ENCODE measurements around the gene MARCHF9.
"Not testable (repeated sequence)": the region's sequence is repeated elsewhere in the genome, so short reads cannot be mapped to it uniquely, and the experiment has no call there.

MARCHF9 gene, protein sequence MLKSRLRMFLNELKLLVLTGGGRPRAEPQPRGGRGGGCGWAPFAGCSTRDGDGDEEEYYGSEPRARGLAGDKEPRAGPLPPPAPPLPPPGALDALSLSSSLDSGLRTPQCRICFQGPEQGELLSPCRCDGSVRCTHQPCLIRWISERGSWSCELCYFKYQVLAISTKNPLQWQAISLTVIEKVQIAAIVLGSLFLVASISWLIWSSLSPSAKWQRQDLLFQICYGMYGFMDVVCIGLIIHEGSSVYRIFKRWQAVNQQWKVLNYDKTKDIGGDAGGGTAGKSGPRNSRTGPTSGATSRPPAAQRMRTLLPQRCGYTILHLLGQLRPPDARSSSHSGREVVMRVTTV

DNA sequence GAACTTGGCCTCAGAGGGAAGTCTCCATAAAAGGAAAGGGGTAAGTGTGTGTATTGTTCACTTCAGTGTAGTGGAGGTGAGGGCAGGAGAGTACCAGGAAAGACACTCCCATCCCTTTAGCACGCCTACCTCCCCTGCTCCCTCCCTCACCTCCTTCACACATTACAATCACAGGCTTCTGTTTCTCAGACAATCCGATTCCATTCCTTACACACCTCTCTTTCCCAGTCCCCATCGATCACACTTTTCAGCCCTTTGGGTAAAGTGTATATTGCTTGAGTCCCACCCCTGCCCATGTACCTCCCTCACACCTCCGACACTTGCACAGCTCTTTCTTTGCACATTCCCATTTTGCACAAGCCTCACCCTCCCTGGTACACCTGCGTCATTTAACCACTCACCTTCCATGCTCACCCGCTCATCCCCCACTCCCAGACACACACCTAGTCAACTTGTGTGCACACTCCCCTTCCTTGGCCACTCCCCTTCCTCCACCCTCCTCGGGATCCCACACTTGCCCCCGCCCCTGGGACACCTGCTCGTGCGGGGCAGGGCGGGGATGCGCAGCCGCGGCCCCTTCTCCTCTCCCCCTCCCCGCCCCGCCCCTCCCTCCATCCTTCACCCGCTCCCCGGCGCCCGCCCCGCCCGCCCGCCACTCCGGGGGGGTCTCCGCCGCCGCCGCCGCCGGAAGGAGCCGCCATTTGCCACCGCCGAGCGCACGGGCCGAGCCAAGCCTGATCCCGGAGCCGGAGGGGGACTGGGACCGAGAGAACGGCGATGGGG lies at the start of gene MARCHF9:
TSS of gene MARCHF9 (plus strand) at position 693 of the 783 bp plus-strand sequence. CDS start 426 bp downstream, outside the sequence.
- H3K9me3 Mint-ChIP-seq, result no peaks in the 10 kb centered on the region
- peaks cover 61% of the 10 kb centered on the region for H3K4me1 Mint-ChIP-seq
- peak; percentile 84 for DNase-seq
- H3K27me3 Mint-ChIP-seq, result peaks cover 3% of the 10 kb centered on the region
- peak; percentile 53 for ATAC-seq
- H3K4me3 Mint-ChIP-seq, result peak within 1 kb of the TSS; percentile 80
- H3K27ac Mint-ChIP-seq, result peak within 1 kb of the TSS; percentile 21
- peaks cover 29% of the 10 kb centered on the region for H3K36me3 Mint-ChIP-seq (ENCODE audit: low read depth)

DNA sequence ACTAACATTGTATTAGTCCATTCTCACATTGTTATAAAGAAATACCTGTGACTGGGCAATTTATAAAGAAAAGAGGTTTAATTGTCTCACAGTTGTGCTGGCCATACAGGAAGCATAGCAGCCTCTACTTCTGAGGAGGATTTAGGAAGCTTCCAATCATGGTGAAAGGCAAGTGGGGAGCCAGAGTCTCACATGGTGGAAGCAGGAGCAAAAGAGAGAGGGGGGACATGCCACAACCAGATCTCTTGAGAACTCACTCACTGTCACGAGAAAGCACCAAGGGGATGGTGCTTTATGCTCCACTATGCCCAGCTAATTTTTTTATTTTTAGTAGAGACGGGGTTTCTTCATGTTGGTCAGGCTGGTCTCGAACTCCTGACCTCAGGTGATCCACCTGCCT lies 47.7 kb upstream of the MARCHF9 start:
- H3K4me3 Mint-ChIP-seq, result no peak overlapping the region
- peaks cover 48% of the 10 kb centered on the region for H3K36me3 Mint-ChIP-seq (ENCODE audit: low read depth)
- H3K27ac Mint-ChIP-seq, result no peak overlapping the region
- H3K4me1 Mint-ChIP-seq, result no peaks in the 10 kb centered on the region
- ATAC-seq (no peak), DNase-seq (no peak)
- peaks cover 12% of the 10 kb centered on the region for H3K9me3 Mint-ChIP-seq
- no peaks in the 10 kb centered on the region for H3K27me3 Mint-ChIP-seq

DNA sequence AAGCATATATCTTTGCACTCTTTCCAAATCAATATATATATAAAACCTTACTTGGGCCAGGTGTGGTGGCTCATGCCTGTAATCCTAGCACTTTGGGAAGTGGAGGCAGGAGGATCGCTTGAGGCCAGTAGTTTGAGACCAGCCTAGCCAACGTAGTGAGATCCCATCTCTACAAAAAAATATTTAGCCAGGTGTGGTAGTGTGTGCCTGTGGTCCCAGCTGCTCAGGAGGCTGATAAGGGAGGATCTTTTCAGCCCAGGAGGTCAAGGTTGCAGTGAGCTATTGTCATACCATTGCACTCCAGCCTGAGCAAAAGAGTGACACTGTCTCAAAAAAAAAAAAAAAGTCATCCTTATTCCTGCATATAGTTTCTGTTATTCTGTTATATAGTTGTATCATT lies 46.6 kb upstream of the MARCHF9 start:
- Mint-ChIP-seq H3K27me3 (no peaks in the 10 kb centered on the region), H3K4me3 (no peak overlapping the region), H3K4me1 (no peaks in the 10 kb centered on the region), H3K36me3 (ENCODE audit: low read depth) (peaks cover 37% of the 10 kb centered on the region), H3K27ac (no peak overlapping the region), H3K9me3 (peaks cover 4% of the 10 kb centered on the region)
- no peak for DNase-seq
- no peak for ATAC-seq

DNA sequence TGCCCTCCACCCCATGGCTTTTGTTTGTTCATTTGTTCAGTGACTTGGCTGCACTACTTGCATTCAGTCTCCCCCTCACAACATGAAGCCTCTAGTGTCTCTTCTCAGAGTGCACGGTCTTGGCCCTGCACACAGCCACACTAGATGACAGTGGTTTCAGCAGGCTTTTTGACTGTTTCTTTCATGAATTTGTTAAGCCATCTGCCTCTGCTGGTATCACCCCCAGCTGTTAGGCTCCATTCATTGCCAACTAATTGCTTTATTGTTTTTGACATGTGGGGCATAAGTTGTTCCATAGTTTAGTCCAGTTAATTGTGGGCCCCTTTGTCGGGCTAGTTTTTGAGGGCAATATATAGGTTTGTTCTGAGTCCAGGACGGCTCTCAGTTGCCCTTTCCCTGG lies 42.2 kb upstream of the MARCHF9 start:
- Mint-ChIP-seq H3K4me3 (no peak overlapping the region), H3K27ac (no peak overlapping the region), H3K27me3 (no peaks in the 10 kb centered on the region), H3K36me3 (ENCODE audit: low read depth) (peaks cover 17% of the 10 kb centered on the region), H3K9me3 (no peaks in the 10 kb centered on the region), H3K4me1 (no peaks in the 10 kb centered on the region)
- ATAC-seq (no peak), DNase-seq (no peak)

DNA sequence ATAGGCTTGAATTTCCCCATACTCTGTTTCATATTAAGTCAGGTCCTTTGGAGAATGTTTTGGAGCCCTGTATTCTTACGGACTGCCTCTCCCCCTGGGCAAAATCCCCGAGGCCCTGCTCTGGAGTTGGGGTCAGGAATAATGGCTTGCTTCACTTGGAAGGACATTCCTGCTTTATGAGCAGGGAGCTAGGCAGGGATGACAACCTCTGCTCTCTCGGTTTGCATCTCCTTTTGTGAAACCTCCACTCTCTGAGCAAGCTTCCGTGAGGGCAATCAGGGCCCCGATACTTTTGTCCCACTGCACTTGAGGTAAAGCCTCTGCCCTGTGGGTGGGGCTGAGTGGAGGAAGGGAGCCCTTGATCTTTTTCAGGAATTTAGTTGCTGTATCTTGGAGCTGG lies 41.7 kb upstream of the MARCHF9 start:
- H3K36me3 Mint-ChIP-seq (ENCODE audit: low read depth), result peaks cover 22% of the 10 kb centered on the region
- H3K27ac Mint-ChIP-seq, result no peak overlapping the region
- no peaks in the 10 kb centered on the region for H3K27me3 Mint-ChIP-seq
- H3K4me3 Mint-ChIP-seq, result no peak overlapping the region
- H3K9me3 Mint-ChIP-seq, result no peaks in the 10 kb centered on the region
- ATAC-seq, result no peak
- H3K4me1 Mint-ChIP-seq, result no peaks in the 10 kb centered on the region
- DNase-seq, result no peak

DNA sequence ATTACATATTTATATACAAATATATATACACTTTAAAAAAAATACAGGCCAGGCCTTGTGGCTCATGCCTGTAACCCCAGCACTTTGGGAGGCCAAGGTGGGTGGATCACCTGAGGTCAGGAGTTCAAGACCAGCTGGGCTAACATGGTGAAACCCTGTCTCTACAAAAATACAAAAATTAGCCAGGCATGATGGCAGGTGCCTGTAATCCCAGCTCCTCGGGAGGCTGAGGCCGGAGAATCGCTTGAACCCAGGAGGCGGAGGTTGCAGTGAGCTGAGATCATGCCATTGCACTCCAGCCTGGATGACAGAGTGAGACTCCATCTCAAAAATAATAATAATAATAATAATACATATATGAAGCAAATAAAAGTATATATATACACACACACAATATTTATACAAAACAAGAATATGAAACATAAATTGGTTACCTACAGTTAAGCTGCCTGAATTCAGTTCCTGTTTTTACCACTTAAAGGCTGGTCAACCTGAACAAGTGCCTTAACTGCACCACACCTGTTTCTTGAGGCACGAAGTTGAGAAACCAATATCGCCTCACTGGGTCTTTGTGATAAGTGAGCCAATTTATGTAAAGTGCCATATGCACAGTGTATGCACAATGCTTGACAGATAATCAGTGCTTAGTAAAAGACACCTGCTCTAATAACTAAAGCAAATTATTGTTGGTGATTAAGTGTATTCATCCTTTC lies 39.7 kb upstream of the MARCHF9 start:
- not testable (repeated sequence) for ATAC-seq
- peaks cover 30% of the 10 kb centered on the region for H3K36me3 Mint-ChIP-seq (ENCODE audit: low read depth)

DNA sequence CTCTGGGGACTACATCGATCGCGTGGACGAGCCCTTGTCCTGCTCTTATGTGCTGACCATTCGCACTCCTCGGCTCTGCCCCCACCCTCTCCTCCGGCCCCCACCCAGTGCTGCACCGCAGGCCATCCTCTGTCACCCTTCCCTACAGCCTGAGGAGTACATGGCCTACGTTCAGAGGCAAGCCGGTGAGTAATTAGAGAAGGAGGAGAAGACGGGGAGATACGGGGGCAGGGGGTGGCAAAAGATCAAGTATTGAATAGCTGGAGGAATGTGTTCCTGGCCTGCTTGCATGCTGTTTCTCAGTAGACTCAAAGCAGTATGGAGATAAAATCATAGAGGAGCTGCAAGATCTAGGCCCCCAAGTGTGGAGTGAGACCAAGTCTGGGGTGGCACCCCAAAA lies 39.1 kb upstream of the MARCHF9 start:
- DNase-seq (no peak), ATAC-seq (no peak)
- H3K36me3 Mint-ChIP-seq (ENCODE audit: low read depth), result peaks cover 27% of the 10 kb centered on the region
- H3K27me3 Mint-ChIP-seq, result no peaks in the 10 kb centered on the region
- H3K27ac Mint-ChIP-seq, result no peak overlapping the region
- no peaks in the 10 kb centered on the region for H3K9me3 Mint-ChIP-seq
- no peaks in the 10 kb centered on the region for H3K4me1 Mint-ChIP-seq
- H3K4me3 Mint-ChIP-seq, result no peak overlapping the region

More for the DNA sequence above, 39.7 kb upstream of the MARCHF9 start:
- not testable (repeated sequence) for DNase-seq, H3K4me1 Mint-ChIP-seq, H3K4me3 Mint-ChIP-seq, H3K9me3 Mint-ChIP-seq, H3K27me3 Mint-ChIP-seq, H3K27ac Mint-ChIP-seq

DNA sequence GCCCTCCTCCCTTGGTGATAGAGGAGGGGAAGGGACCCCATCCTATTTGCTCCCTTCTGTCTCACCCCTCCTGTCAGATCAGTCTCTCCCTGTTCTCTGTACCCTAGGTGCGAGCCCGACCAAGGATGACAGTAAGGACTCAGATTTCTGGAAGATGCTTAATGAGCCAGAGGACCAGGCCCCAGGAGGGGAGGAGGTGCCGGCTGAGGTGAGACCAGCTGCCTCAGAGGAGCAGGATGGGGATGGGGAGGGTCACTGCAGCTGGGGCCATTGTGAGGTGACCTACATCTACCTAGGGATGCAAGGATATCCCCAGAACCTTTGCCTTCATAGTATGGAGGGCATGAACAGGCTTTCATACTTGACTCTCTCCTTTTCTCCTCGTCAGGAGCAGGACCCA lies 38.6 kb upstream of the MARCHF9 start:
- Mint-ChIP-seq H3K27ac (no peak overlapping the region), H3K27me3 (no peaks in the 10 kb centered on the region), H3K4me3 (no peak overlapping the region), H3K9me3 (no peaks in the 10 kb centered on the region), H3K4me1 (no peaks in the 10 kb centered on the region), H3K36me3 (ENCODE audit: low read depth) (peaks cover 26% of the 10 kb centered on the region)
- DNase-seq, result no peak
- ATAC-seq, result no peak

DNA sequence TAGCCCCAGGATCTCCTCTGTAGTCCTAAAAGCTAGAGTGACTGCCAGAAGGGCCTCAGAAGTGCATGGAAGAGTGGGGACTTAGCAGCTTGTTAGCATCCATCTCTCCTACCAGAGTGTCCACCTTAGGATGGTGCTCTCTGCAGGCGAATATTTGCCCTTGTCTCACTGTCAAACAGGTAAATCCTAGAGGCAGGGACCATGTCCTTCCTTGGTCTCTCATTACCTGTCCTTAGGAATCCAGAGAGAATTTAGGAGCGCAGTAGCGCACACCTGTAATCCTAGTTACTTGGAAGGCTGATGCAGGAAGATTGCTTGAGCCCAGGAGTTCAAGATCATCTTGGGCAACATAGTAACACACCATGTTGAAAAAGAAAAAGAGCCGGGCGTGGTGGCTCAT lies 37.8 kb upstream of the MARCHF9 start:
- DNase-seq, result no peak
- no peak for ATAC-seq
- Mint-ChIP-seq H3K27ac (no peak overlapping the region), H3K27me3 (no peaks in the 10 kb centered on the region), H3K36me3 (ENCODE audit: low read depth) (peaks cover 20% of the 10 kb centered on the region), H3K9me3 (no peaks in the 10 kb centered on the region), H3K4me3 (no peak overlapping the region), H3K4me1 (no peaks in the 10 kb centered on the region)

DNA sequence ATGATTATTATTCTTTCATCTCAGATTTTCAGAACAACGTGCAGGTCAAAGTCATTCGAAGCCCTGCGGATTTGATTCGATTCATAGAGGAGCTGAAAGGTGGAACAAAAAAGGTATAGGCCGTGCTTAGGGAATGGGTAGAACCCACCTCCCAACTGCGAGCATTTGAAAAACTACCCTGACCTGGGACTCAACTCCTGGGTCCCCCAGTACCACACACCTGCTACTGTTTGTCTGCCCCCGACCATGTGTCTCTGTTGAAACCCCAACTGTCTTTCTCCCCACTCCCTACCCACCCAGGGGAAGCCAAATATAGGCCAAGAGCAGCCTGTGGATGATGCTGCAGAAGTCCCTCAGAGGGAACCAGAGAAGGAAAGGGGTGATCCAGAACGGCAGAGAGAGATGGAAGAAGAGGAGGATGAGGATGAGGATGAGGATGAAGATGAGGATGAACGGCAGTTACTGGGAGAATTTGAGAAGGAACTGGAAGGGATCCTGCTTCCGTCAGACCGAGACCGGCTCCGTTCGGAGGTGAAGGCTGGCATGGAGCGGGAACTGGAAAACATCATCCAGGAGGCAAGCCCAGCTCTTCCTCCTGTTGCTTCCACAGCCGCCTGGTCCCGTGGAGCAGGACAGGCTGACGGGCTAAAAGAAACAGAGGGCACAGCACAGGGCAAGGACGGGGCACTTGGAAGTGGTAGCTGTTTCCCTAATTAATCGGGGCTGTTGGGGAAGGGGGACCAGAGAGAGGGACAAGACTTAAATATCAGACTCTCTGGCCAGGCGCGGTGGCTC lies 36.9 kb upstream of the MARCHF9 start:
- no peaks in the 10 kb centered on the region for H3K27me3 Mint-ChIP-seq
- no peaks in the 10 kb centered on the region for H3K9me3 Mint-ChIP-seq
- no peak for ATAC-seq
- no peaks in the 10 kb centered on the region for H3K4me1 Mint-ChIP-seq
- DNase-seq, result no peak
- no peak overlapping the region for H3K27ac Mint-ChIP-seq
- peaks cover 19% of the 10 kb centered on the region for H3K36me3 Mint-ChIP-seq (ENCODE audit: low read depth)
- H3K4me3 Mint-ChIP-seq, result no peak overlapping the region

DNA sequence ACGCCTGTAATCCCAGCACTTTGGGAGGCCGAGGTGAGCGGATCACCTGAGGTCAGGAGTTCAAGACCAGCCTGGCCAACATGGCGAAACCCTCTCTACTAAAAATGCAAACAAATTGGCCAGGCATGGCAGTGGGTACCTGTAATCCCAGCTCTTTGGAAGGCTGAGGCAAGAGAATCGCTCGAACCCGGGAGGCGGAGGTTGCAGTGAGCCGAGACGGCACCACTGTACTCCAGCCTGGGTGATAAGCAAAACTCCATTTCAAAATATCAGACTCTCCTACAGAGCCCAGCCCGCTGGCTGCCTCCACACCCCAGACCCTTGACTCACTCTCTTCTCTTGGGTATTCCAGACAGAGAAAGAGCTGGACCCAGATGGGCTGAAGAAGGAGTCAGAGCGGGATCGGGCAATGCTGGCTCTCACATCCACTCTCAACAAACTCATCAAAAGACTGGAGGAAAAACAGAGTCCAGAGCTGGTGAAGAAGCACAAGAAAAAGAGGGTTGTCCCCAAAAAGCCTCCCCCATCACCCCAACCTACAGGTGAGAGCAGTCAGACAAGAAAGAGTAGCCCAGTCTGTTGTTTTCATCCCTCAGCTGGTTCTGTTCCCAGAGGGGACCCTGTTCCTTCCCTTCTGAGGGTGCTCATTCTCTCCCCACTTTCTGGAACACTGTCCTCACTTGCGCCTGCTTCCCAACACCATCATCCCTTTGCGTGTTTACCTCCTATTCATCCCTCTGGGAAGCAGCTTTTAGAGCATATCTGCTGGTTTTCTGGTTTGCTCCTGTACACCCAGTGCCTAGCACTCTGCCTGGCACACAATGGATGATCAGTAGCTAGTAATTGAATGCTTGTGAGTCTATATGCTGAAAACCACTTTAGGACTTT lies 36.0 kb upstream of the MARCHF9 start:
- H3K4me1 Mint-ChIP-seq, result no peaks in the 10 kb centered on the region
- H3K27me3 Mint-ChIP-seq, result no peaks in the 10 kb centered on the region
- no peaks in the 10 kb centered on the region for H3K9me3 Mint-ChIP-seq
- no peak for ATAC-seq
- no peak overlapping the region for H3K27ac Mint-ChIP-seq
- no peak overlapping the region for H3K4me3 Mint-ChIP-seq
- peaks cover 19% of the 10 kb centered on the region for H3K36me3 Mint-ChIP-seq (ENCODE audit: low read depth)
- DNase-seq, result no peak

DNA sequence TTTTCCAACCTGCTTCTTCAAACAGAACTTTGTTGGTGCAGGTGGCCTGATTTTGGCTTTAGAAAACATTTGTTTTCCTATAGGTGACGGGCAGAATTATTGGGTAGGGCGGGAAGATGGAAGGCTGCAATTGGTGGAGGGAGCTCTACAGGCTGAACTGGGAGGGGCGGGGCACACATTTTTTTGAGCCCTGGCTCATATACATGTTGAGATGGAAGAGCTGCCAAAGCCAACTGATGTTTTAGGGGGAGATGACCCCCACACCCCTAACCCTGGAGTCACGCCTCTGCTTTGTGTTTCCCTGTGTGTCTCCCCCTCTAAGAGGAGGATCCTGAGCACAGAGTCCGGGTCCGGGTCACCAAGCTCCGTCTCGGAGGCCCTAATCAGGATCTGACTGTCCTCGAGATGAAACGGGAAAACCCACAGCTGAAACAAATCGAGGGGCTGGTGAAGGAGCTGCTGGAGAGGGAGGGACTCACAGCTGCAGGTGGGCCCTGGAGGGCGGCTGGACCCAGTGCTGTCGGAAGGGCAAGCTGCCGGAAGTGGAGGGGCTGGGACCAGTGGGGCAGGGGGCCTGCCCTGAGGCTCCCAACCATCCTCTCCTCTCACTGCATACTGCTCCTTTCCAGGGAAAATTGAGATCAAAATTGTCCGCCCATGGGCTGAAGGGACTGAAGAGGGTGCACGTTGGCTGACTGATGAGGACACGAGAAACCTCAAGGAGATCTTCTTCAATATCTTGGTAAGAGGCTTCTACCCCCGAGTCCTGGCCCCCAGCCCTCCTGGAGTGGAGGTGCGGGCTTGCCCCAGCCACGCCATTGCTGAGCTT lies 34.9 kb upstream of the MARCHF9 start:
- Mint-ChIP-seq H3K4me3 (no peak overlapping the region), H3K27me3 (no peaks in the 10 kb centered on the region), H3K9me3 (no peaks in the 10 kb centered on the region), H3K27ac (no peak overlapping the region), H3K4me1 (no peaks in the 10 kb centered on the region), H3K36me3 (ENCODE audit: low read depth) (peaks cover 19% of the 10 kb centered on the region)
- ATAC-seq (no peak), DNase-seq (no peak)
